Left ventricle myocardium inferior (tissue), 1 donor: ENCODE measurements around the gene LGALS1. TPM values are rescaled to one million over a fixed set of nuclear protein-coding genes. Genes with fewer than 3 reads are reported as not detected.

Experiments used
- DNase-seq: peaks from one replicate; pipeline ENCODE4 v3.0.0-alpha.2; 2020
- H3K27ac ChIP-seq: fragments of 200-600 bp; replicated peaks from 2 replicates; pipeline ENCODE4 v1.8.0; 2021
- H3K27me3 ChIP-seq: fragments of 200-600 bp; 2 replicates; pipeline ENCODE4 v1.8.0; 2021; ENCODE audit warnings: low read depth
- H3K36me3 ChIP-seq: fragments of 200-600 bp; 2 replicates; pipeline ENCODE4 v1.8.0; 2021
- H3K4me1 ChIP-seq: fragments of 200-600 bp; 2 replicates; pipeline ENCODE4 v1.8.0; 2021
- H3K4me3 ChIP-seq: fragments of 200-600 bp; 2 replicates; pipeline ENCODE4 v1.8.0; 2021; ENCODE audit warnings: mild to moderate bottlenecking, moderate library complexity
- H3K9me3 ChIP-seq: fragments of 200-600 bp; replicated peaks from 2 replicates; pipeline ENCODE4 v1.8.0; 2021
- intact Hi-C: fragments of 100-400 bp; cut with micrococcal nuclease; formaldehyde crosslinking; loops from one replicate; pipeline ENCODE4 v1.11.0; 2022
- total RNA-seq: library from RNA; stranded (reverse); fragmentation: NEBNext Ultra II Directional; extraction: Animal tissue kit (Norgen Biotek cat#: 25700); gene quantifications from one replicate; pipeline ENCODE4 v1.2.1, GENCODE V29; 2021
- TF ChIP-seq, protein P1 (sequence below): fragments of 200-600 bp; IDR thresholded peaks from 2 replicates; pipeline ENCODE4 v1.8.0; 2021; ENCODE audit warnings: antibody characterized with exemption, mild to moderate bottlenecking, borderline replicate concordance
- donor health status: DM: no; HTN: yes; CAD: no; lungs with severe emphysema.

The LGALS1 gene
- total RNA-seq, 1 donor from 2014 or later = 843 TPM

DNA sequence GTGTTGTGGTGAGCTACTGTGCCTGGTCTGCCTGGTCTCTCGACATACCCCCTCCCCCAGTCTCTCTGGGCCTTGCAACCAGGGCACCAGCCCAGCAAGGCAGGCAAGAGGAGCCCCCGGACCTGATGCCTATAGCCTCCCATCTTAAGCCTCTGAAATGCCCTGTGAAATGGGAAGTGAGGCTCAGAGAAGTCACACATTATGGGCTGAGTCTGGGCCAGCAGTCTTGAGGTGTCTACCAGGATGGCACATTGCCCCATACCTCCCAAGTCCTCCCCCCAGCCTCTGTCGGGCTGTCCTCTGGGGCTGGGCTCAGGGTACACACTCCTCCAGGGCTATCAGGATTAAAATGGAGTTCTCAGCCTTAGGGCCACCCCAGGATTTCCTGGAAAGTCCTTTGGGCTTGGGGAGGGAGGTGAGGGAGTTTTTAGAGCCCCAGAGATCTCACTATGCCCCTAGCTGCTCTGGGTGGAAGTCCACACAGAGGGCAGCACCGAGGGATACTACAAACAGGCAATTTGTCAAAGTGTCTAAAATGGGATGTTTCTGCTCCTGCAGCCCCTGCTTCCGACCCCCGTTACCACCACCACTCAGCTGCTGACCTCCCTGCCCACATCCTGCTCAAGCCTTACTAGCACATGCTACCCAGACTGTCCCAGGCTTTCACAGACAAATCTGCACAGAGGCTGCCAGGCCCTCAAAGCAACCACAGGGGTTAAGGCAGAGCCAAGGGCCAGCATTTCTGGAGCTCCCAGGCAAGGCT lies 39.1 kb upstream of the LGALS1 start:
- no peak overlapping the region for H3K4me3 ChIP-seq
- TF ChIP-seq, protein P1, sequence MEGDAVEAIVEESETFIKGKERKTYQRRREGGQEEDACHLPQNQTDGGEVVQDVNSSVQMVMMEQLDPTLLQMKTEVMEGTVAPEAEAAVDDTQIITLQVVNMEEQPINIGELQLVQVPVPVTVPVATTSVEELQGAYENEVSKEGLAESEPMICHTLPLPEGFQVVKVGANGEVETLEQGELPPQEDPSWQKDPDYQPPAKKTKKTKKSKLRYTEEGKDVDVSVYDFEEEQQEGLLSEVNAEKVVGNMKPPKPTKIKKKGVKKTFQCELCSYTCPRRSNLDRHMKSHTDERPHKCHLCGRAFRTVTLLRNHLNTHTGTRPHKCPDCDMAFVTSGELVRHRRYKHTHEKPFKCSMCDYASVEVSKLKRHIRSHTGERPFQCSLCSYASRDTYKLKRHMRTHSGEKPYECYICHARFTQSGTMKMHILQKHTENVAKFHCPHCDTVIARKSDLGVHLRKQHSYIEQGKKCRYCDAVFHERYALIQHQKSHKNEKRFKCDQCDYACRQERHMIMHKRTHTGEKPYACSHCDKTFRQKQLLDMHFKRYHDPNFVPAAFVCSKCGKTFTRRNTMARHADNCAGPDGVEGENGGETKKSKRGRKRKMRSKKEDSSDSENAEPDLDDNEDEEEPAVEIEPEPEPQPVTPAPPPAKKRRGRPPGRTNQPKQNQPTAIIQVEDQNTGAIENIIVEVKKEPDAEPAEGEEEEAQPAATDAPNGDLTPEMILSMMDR = no peak
- H3K9me3 ChIP-seq = no peaks in the 10 kb centered on the region
- intact Hi-C loops = no loop called here
- no peak overlapping the region for H3K27ac ChIP-seq
- no peak for DNase-seq
- peaks cover 10% of the 10 kb centered on the region for H3K36me3 ChIP-seq
- peaks cover 16% of the 10 kb centered on the region for H3K27me3 ChIP-seq
- peaks cover 63% of the 10 kb centered on the region for H3K4me1 ChIP-seq

DNA sequence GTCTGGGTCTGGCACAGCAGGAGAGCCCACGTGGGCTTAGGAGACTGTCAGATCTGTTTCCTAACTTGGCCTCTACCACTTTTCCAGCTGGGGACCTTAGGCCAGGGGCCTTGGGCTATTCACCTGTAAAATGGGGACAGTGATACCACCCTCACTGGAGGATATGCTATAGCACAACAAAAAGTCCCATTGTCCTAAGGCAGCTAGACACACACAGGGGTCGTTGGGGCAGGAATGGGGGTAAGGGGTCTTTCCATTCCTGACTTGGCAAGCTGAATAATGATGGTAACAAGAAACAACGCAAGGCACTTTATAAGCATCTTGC lies 38.5 kb upstream of the LGALS1 start:
- no peaks in the 10 kb centered on the region for H3K9me3 ChIP-seq
- H3K27ac ChIP-seq = no peak overlapping the region
- H3K4me3 ChIP-seq = no peak overlapping the region
- H3K36me3 ChIP-seq = peaks cover 5% of the 10 kb centered on the region
- peaks cover 60% of the 10 kb centered on the region for H3K4me1 ChIP-seq
- no peak for DNase-seq
- TF ChIP-seq, protein P1 = no peak
- peaks cover 16% of the 10 kb centered on the region for H3K27me3 ChIP-seq
- intact Hi-C loops = no loop called here

DNA sequence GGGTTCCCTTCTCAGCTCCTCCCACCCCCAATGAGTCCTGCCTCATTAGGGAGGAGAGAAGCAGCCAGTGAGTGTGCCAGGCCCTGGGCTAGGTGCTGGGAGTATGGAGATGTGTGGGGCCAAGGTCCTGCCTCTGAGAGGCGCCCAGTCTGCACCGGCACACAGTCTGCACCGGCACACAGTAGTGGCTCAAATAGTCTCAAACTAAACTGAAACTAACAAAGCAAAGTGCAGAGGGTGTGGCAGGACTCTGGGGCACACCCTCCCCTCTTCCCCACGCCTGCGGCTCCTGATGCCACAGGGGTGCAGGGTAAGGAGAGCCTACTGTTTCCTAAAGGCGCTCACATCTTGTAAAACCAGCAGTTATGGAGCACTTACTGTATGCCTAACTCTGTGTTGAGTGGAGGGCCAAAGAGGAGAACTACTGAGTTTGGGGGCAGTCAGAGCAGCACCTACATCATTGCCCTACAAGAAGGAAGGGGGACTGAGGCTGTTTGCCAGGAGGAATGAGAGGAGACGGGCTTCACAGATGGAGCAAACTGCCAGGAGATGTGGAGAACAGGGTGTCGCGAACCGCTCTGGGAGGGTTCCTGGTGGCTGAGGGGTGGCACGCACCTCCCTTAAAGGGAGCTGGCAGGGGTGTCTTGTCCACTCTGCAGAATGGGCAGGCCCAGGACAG lies 36.9 kb upstream of the LGALS1 start:
- Histone ChIP-seq H3K4me3 (peak overlapping the region; percentile 68), H3K27me3 (peaks cover 16% of the 10 kb centered on the region), H3K9me3 (no peaks in the 10 kb centered on the region), H3K36me3 (no peaks in the 10 kb centered on the region), H3K27ac (peak overlapping the region; percentile 52), H3K4me1 (peaks cover 50% of the 10 kb centered on the region)
- DNase-seq = no peak
- intact Hi-C loops = no loop called here
- TF ChIP-seq, protein P1 = no peak

DNA sequence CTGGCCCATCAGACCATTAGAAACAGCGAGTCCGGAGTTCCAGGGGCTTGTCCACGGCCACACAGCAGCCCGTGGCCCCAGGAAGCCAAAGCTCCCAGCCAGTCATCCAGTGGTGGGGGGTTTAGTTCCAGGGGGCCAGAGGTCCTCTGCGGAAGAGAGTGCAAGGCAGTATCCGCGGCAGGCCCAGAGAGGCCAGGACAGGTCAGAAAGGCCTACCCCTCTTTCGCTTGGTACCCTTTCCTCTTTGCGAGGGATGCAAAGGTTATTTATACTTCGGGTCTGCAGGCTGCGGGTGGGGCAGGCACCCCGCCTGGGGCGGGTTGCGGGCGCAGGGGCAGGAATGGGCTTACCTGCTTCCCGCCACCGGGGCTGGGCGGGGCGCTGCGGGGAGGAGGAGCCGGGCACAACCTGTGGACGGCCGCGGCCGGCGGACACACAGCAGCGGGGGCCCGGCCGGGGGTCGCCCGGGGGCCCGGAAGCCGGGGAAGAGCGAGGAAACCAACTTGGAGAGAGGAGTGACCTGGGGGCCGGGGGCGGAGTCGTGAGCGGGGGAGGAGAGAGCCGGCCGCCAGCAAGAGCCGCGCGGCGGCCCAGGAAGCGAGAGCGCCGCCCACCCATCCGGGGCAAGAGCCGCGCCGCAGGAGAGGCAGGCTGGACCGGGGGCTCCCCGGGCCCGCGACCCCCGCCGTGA lies 36.2 kb upstream of the LGALS1 start, which contains the start of gene SH3BP1:
Gene SH3BP1 (plus strand): TSS at position 600 of the 691 bp plus-strand sequence. CDS start 119 bp downstream, outside the sequence.
- Histone ChIP-seq H3K27ac (peak within 1 kb of the TSS; percentile 52), H3K27me3 (peaks cover 16% of the 10 kb centered on the region), H3K36me3 (no peaks in the 10 kb centered on the region), H3K9me3 (no peaks in the 10 kb centered on the region), H3K4me1 (peaks cover 46% of the 10 kb centered on the region), H3K4me3 (peak within 1 kb of the TSS; percentile 68)
- peak; percentile 68 for DNase-seq
- TF ChIP-seq, protein P1 = no peak
- intact Hi-C loops = no loop called here

DNA sequence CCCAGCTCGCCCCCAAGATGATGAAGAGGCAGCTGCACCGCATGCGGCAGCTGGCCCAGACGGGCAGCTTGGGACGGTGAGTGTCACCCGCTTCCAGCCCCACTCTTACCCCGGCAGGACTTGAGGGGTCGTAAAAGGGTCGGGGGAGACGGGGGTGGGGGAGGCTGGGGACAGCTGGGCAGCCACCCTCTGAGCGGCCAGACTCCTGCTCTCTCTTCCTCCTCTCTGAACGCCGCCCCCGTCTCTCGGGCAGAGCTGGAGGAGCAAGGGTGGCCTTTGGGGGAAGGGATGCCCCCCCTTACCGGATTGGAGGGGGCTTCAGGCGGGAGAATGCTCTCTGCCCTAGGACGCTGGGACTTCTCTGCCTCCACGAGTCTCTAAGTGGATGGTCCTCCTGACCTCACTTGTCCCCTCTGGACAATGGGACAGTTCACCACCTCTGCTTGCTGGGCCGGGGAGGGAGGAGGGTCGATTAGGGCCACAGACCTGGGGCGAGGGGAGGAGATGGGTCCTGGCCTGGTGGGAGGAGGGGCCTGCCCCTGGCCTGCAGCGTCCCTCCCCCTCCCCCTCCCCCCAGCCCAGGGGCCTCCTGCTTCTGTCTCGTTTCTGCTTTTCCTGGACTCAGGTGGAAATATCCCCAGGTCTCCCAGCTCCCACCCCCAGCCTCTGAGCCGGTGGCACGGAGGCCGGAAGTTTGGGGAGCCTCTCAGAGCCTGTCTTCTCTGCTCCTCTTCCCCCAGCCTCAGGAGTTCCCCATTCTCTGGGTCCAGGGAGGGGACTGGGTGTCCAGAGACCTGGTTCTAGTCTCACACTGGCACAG lies 35.5 kb upstream of the LGALS1 start:
- Histone ChIP-seq H3K4me1 (peaks cover 38% of the 10 kb centered on the region), H3K27ac (peak overlapping the region; percentile 52), H3K27me3 (peaks cover 16% of the 10 kb centered on the region), H3K36me3 (no peaks in the 10 kb centered on the region), H3K4me3 (peak overlapping the region; percentile 68), H3K9me3 (no peaks in the 10 kb centered on the region)
- no peak for DNase-seq
- intact Hi-C loops = loop anchor here (10.0 kb wide), 1 partner anchor 155 kb away; no protein-coding TSS in a partner anchor
- TF ChIP-seq, protein P1 = no peak
